Stimulated activated CD4-positive, alpha-beta T cell treated with anti-CD3 and anti-CD28 coated beads, Interleukin-1b, Interleukin-23, amount 100 ng/mL, for 4 hours (primary cell): ENCODE measurements around the gene ACP4.

ENCODE experiments used
- DNase-seq, 2 donors: peaks; one replicate each; pipeline ENCODE4 v3.0.0-alpha.2; 2020; ENCODE audit warnings: low read depth in 2 of 2

The ACP4 gene

GRCh38 chr19:50823389-50824042, 33.3 kb downstream of the ACP4 start, which contains the start of gene KLK1:
Gene KLK1, minus strand, starts transcription at chr19:50823787. Its CDS starts 39 bp downstream, at chr19:50823748.
- no peak for DNase-seq

DNA sequence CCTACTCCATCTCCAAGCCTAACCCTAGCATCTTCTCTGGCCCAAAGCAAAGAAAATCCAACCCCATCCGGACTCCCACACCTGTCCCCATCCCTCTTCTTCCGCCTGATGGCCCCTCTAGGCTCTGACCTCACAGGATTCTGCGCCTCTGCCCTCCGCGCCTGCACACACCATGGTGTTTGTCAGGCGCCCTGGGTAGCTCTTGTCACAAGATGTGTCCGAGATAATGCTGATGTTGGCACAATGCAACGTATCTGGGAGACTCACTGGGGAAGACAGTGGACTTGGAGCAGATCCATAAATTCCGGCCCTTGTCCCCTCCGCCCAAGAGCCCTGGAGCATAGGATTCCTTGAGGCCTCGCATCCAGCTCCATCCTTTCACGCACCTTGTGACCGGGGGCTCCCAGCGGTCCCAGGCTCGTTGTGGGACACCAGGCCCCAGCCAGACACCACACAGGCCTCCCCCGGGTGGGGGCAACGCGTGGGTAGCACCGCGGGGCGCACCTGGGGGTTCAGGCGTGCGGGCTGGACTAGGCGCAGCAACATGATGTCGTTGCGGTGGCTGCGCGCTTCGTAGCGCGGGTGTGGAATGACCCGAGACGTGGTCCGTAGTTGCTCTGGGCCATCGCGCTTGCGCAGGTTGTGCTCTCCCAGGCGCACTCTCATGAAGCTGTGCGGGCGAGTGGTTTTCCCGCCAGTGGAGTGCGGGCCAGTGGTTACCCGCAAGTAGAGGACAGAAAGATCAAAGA, 36.5 kb downstream of the ACP4 start:
- DNase-seq = no peak

DNA sequence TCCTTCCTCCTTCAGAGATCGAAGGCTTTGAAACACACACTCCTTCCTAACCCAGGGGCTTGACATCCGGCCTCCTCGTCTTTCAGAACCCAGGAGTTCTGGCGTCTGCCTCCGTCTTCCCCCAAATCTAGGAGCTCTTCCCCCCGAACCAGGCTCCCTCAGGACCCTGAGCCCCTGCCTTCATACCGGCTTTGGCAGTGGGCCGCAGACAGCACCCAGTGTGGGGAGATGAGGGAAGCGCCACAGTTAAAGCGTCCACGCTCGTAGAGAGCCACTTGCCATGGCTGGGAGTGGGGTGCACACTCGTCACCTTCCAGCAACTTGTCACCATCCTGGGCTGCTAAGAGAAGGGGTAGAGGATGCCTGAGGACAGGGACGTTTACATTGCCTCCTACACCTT, 37.3 kb downstream of the ACP4 start:
- no peak for DNase-seq

DNA sequence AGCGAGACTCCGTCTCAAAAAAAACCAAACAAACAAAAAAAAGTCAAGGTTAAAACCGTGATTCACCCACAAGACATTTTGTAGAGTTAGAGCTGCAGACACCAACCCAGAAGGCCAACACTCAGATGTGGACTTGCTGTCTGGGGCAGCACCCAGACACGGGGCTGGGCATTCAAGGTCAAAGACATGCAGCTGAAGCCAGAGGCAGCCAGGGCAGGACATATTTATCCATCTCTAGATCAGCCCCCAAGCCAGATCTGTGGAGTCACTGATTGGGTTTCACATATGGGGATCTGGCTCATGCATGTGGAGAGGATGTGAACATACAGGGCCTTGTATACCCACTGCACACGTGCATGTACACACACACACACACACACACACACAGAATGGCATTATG, 39.6 kb downstream of the ACP4 start:
- DNase-seq = no peak

- DNase-seq = no peak
Measured at GRCh38 chr19:50830266-50831025, 40.2 kb downstream of the ACP4 start.

- no peak for DNase-seq
Measured at GRCh38 chr19:50831026-50831396, 40.8 kb downstream of the ACP4 start.

DNA sequence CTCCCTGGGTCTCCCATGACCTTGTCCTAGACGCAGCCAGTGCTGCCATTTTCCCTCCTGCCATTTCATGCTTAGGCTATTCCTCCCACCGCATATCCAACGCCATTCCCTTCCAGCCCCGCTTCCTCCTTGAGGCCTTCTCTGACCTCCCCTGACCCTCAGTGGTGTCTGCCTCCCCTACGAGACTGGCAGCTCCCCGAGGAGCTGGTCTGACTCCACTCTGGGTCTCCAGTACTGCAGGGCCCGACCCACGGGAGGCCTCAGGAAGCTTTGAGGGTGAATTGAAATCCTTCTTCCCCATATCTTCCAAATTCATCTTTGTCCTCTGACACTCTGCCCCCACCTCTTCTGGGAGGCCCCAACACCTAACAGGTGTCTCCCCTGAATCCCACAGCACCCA, 42.5 kb downstream of the ACP4 start:
- DNase-seq = no peak

GRCh38 chr19:50833117-50833801, 43.0 kb downstream of the ACP4 start, which contains the start of gene KLK15:
Gene KLK15, minus strand, starts transcription at chr19:50833574. Its CDS starts 2,082 bp downstream, at chr19:50831492.
- no peak for DNase-seq

DNA sequence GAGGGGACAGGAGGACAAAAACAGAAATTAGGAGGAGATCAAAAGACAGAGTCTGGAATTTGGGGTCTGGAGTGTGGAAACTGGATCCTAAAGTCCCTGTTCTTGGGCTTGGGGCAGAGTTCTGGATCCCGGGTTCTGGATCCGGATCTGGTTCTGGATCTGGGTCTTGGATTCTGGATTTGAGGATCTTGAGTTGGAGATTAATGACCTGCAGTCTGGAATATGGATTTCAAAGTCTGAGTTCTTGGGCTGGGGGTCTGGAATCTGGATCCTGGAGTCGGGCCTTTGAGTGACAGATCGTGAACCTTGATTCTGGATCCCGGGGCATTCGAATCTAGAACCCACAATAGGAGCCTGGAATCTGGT, 43.6 kb downstream of the ACP4 start:
- DNase-seq = no peak

DNA sequence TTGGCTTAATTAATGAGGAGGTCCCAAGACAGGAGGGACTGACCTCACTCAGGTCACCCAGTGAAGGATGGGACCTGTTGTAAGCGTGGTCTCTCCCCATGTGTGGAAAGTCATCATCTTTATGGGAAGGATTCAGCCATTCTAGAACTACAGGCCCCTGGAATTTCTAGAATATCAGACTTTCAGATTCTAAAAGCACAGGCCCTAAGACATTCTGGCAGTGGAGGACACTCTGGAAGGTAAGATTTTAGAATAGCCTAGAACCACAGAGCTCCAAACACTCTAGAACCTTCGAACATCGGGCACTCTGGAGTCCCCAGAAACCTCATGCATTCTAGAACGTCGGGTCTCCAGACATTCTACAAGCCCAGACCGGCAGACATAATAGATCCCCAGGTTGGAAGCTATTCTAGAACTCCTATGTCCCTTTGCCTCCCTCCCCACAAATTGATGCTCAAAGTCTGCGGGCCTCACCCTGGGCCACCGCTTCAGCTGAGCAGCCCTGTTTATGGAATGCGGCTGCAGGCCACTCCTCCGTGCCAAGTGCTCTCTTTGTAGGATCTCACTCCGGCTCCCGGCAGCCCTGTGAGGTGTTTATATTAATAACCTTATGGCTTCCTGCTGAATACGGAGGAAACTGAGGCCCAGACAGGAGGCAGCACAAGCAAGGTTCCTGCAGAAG, 45.0 kb downstream of the ACP4 start:
- no peak for DNase-seq

DNA sequence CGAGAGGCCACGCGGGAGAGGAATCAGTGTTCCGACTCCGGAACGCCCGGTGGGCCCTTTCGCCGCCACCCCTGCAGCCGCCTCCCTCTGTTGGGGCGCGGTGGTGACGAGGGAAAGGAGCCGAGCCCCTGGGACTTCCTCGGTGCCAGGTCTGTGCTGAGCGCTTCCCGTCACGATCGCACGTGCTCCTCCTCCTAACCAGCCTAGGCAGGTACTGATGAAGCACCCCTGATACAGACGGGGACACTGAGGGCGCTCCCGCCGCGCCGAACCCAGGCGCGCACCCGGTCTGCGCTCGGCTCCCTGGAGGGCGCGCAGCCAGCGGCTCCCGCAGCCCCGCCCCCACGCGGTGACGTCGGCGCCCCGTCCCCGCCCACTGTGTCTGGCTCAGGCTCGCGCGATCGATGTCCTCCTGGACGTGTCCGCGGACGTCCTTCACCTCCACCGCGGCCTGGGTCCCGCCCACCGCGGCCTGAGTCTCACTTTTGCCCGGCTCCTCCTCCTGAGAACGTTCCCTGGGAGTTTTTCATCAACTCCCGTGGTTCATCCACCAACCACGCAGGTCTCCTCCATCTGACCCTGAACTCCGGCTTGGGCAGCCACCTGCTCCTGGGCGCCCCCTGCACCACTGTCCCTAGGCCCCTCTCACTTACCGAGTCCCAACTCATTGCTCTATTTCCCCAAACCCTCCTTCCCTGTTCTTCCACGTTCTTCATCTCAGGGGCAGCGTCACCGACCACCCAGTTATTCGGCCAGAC, 45.7 kb downstream of the ACP4 start:
- peak; percentile 51 to 76 for DNase-seq

GRCh38 chr19:50836543-50837195, 46.5 kb downstream of the ACP4 start:
- no peak for DNase-seq

DNA sequence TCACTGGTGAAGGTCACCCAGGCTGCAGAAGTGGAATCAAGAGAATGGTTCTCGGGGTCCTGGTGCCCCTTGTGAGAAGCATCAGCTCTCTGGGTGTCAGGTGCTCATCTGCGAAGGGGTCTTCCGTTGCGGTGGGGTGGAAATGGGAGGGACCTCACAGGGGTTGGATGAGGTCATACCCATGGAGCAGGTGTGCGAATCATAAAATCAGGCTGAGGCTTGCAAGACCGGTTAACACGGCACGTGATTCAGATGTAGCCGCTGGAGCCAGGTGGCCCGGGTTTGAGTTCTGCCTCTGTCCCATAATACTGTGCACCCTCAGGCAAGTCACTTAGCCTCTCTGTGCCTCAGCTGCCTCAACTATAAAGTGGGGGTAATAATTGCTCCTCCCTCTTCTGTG, 47.1 kb downstream of the ACP4 start:
- DNase-seq = no peak

DNA sequence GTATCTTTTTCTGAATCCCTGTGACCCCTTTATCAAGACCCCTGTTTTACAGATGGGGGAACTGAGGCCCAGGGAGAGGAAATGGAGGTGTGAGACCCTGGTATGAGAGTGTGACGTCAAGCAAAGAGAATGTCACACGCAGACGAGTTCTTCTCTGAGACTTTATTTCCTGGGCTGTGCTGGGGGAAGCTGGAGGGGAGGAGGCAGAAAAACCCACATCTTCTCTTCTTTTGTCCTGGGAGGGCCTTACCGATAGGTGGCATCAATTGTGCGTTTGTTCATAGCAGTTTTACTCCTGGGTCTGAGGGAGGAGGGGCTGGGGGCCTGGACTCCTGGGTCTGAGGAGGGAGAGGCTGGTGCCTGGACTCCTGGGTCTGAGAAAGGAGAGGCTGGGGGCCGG, 48.0 kb downstream of the ACP4 start:
- DNase-seq = no peak

GRCh38 chr19:50839712-50840655, 49.8 kb downstream of the ACP4 start:
- DNase-seq = no peak

DNA sequence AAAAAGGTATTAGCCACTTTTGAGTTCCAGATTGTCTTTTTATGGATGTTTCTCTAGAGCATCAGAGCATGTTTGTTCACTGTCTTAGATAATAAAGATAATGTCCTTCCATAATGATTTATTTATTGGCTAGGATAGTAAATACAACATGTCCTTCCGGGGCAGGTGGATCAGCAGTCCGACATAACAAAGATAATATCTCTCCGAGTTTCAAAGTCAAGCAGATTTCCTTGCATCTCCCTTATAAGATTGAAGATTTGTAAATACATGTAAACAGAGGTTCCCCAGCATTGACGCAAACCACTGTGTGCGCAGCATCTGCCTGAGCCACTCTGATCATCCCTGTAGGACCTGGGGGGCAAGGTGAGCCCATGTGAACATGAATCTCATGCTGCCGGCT, 51.9 kb downstream of the ACP4 start:
- no peak for DNase-seq

DNA sequence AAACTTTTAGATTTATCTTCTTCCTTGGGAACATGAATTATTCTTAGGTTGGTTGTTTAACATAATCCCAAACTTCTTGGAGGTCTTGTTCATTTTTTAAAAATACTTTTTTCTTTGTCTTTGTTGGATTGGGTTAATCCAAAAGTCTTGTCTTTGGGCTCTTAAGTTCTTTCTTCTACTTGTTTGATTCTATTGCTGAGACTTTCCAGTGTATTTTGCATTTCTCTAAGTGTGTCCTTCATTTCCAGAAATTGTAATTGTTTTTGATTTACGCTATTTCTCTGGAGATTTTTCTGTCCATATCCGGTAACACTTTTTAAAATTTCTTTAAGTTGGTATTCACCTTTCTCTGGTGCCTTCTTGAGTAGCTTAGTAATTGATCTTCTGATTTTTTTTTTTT, 53.0 kb downstream of the ACP4 start:
- no peak for DNase-seq

DNA sequence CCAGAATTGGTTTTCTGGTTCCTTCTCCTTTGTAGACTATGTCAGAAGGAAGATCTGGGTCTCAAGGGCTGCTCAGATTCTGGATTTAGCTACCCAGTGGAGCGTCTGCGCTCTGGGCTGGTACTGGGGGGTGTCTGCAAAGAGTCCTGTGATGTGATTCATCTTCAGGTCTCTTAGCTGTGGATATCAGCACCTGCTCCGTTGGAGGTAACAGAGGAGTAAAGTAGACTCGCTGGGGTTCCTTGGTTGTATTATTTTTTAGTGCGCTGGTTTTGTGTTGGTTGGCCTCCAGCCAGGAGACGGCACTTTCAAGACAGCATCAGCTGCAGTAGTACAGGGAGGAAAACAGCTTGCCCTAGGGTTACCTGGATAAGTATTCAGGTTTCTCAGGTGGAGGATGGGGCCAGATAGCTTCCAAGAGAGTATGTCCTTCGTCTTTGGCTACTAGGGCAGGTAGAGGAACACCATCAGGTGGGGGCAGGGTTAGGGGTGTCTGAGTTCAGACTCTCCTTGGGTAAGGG, 53.5 kb downstream of the ACP4 start:
- no peak for DNase-seq
